ENCODE results near the gene SECISBP2. TPM values are rescaled to one million over a fixed set of nuclear protein-coding genes. Genes with fewer than 3 reads are reported as not detected.

Gene SECISBP2
- total and polyA plus RNA-seq, 4 donors = 14.2 to 37.7 (median 24.3) TPM

GRCh38 chr9:89407070-89407469 lies 88.8 kb downstream of the SECISBP2 start:
- H3K4me3 ChIP-seq (ENCODE audit: low read depth in 1 of 3, low read length in 3 of 3) = no peak overlapping the region
- H3K9me3 ChIP-seq (ENCODE audit: control insufficient read depth in 4 of 4, low read length in 3 of 4) = no peaks in the 10 kb centered on the region
- DNase-seq (ENCODE audit: low spot score) = no peak
- no peaks in the 10 kb centered on the region for H3K27me3 ChIP-seq (ENCODE audit: control insufficient read depth in 4 of 4, insufficient read depth in 4 of 4, low read length in 3 of 4)
- TF ChIP-seq EGR1 (IDR thresholded peaks at IDR 0.05; ENCODE audit: low read depth in 2 of 2) = no peak
- TF ChIP-seq ATF3 (IDR thresholded peaks at IDR 0.05) = no peak
- no peak for TF ChIP-seq HNF4A (conservative IDR thresholded peaks at IDR 0.05)
- TF ChIP-seq YY1 (IDR thresholded peaks at IDR 0.05) = no peak
- no peak for TF ChIP-seq FOXA2 (IDR thresholded peaks at IDR 0.05)
- no peak for TF ChIP-seq MAX (IDR thresholded peaks at IDR 0.05)
- no peak for TF ChIP-seq NR2F2 (IDR thresholded peaks at IDR 0.05)
- TF ChIP-seq FOXA1 (IDR thresholded peaks at IDR 0.05) = no peak
- no peak for TF ChIP-seq HNF4G (IDR thresholded peaks at IDR 0.05)
- no peak for TF ChIP-seq JUND (IDR thresholded peaks at IDR 0.05)
- 50% methylated on average over 2 of the region's 2 CpGs for WGBS
- H3K27ac ChIP-seq (ENCODE audit: low read depth in 1 of 2, low read length in 2 of 2) = no peak overlapping the region
- peaks cover 0 to 3% (median 0%) of the 10 kb centered on the region in 4 donors for H3K4me1 ChIP-seq (ENCODE audit: control insufficient read depth in 4 of 4, insufficient read depth in 4 of 4, low read length in 3 of 4)
- no peaks in the 10 kb centered on the region for H3K36me3 ChIP-seq (ENCODE audit: control insufficient read depth in 4 of 4, insufficient read depth in 3 of 4, low read depth in 1 of 4, low read length in 3 of 4)
- H3K9ac ChIP-seq (ENCODE audit: low read depth in 1 of 2, low read length in 2 of 2) = no peak overlapping the region

- Histone ChIP-seq H3K9ac (ENCODE audit: low read depth in 1 of 2, low read length in 2 of 2) (no peak overlapping the region), H3K27me3 (ENCODE audit: control insufficient read depth in 4 of 4, insufficient read depth in 4 of 4, low read length in 3 of 4) (no peaks in the 10 kb centered on the region), H3K27ac (ENCODE audit: low read depth in 1 of 2, low read length in 2 of 2) (no peak overlapping the region), H3K36me3 (ENCODE audit: control insufficient read depth in 4 of 4, insufficient read depth in 3 of 4, low read depth in 1 of 4, low read length in 3 of 4) (no peaks in the 10 kb centered on the region), H3K4me1 (ENCODE audit: control insufficient read depth in 4 of 4, insufficient read depth in 4 of 4, low read length in 3 of 4) (peaks cover 0 to 3% (median 0%) of the 10 kb centered on the region in 4 donors), H3K9me3 (ENCODE audit: control insufficient read depth in 4 of 4, low read length in 3 of 4) (no peaks in the 10 kb centered on the region), H3K4me3 (ENCODE audit: low read depth in 1 of 3, low read length in 3 of 3) (no peak overlapping the region)
- DNase-seq (ENCODE audit: low spot score) = no peak
- TF ChIP-seq MAX (IDR thresholded peaks at IDR 0.05) (no peak), SP1 (IDR thresholded peaks at IDR 0.05) (no peak), FOXA2 (IDR thresholded peaks at IDR 0.05) (no peak), YY1 (IDR thresholded peaks at IDR 0.05) (no peak), EGR1 (IDR thresholded peaks at IDR 0.05; ENCODE audit: low read depth in 2 of 2) (no peak), FOXA1 (IDR thresholded peaks at IDR 0.05) (no peak), CTCF (IDR thresholded peaks at IDR 0.05; ENCODE audit: low read depth, low read length, missing input control) (no peak), RAD21 (IDR thresholded peaks at IDR 0.05) (no peak)
- WGBS = 84% methylated on average over 12 of the region's 12 CpGs
Measured at GRCh38 chr9:89408628-89409101, 90.4 kb downstream of the SECISBP2 start.

Small RNA genes within 50 kb of the gene (small RNA-seq; reads per million reads assigned to genes)
- gene MIR3153 = not detected

Other genes starting within 250 kb of the SECISBP2 start
- under 1 TPM; 0.05 to 0.08 TPM for gene SHC3, start 139.7 kb upstream of the SECISBP2 start, total RNA-seq
- under 1 TPM; 0.03 TPM for gene SHC3, start 139.7 kb upstream of the SECISBP2 start, polyA plus RNA-seq
- gene CKS2, start 7.3 kb upstream of the SECISBP2 start, total RNA-seq = 10 to 100 TPM in 1 of 2 donors, 1 to 10 TPM in 1; 3.1 to 79.7 TPM
- gene CKS2, start 7.3 kb upstream of the SECISBP2 start, polyA plus RNA-seq = 10 to 100 TPM; 17.6 to 17.9 TPM
- gene SEMA4D, start 179.6 kb downstream of the SECISBP2 start, total RNA-seq = 10 to 100 TPM in 1 of 2 donors, 1 to 10 TPM in 1; 6.5 to 12.0 TPM
- gene SEMA4D, start 179.6 kb downstream of the SECISBP2 start, polyA plus RNA-seq = 1 to 10 TPM; 1.4 to 1.6 TPM

Data from liver (tissue), 10 donors.